Measurements from ENCODE around the gene MCFD2.

MCFD2 gene

GRCh38 chr2:46952171-46952570 lies 36.6 kb upstream of the MCFD2 start:
- H3K27me3 ChIP-seq (ENCODE audit: insufficient read depth, poor library complexity, severe bottlenecking): no peaks in the 10 kb centered on the region
- TF ChIP-seq GABPA (IDR thresholded peaks at IDR 0.05; ENCODE audit: low read depth) (no peak), SPI1 (IDR thresholded peaks at IDR 0.05; ENCODE audit: borderline replicate concordance, low read depth) (no peak), CTCF (IDR thresholded peaks at IDR 0.05; ENCODE audit: insufficient read depth, low read length) (no peak), POLR2AphosphoS5 (IDR thresholded peaks at IDR 0.05; ENCODE audit: low read depth) (no peak), REST (IDR thresholded peaks at IDR 0.05; ENCODE audit: insufficient replicate concordance, low read depth) (no peak)
- H3K27ac ChIP-seq (replicated peaks): no peak overlapping the region
- no peak overlapping the region for H3K4me3 ChIP-seq (replicated peaks; ENCODE audit: insufficient read depth, low read length)
- DNase-seq (ENCODE audit: low read depth in 1 of 2, low spot score in 1 of 2): no peak

GRCh38 chr2:46951290-46952064 lies 35.9 kb upstream of the MCFD2 start:
- H3K27me3 ChIP-seq (ENCODE audit: insufficient read depth, poor library complexity, severe bottlenecking): no peaks in the 10 kb centered on the region

GRCh38 chr2:46950314-46950713 lies 34.7 kb upstream of the MCFD2 start:
- no peak overlapping the region for H3K27ac ChIP-seq (replicated peaks)
- DNase-seq (ENCODE audit: low read depth in 1 of 2, low spot score in 1 of 2): no peak
- H3K4me3 ChIP-seq (replicated peaks; ENCODE audit: insufficient read depth, low read length): no peak overlapping the region
- H3K27me3 ChIP-seq (ENCODE audit: insufficient read depth, poor library complexity, severe bottlenecking): no peaks in the 10 kb centered on the region
- no peak for TF ChIP-seq GABPA (IDR thresholded peaks at IDR 0.05; ENCODE audit: low read depth)
- TF ChIP-seq POLR2AphosphoS5 (IDR thresholded peaks at IDR 0.05; ENCODE audit: low read depth): no peak
- no peak for TF ChIP-seq CTCF (IDR thresholded peaks at IDR 0.05; ENCODE audit: insufficient read depth, low read length)
- TF ChIP-seq REST (IDR thresholded peaks at IDR 0.05; ENCODE audit: insufficient replicate concordance, low read depth): no peak
- no peak for TF ChIP-seq SPI1 (IDR thresholded peaks at IDR 0.05; ENCODE audit: borderline replicate concordance, low read depth)

More at GRCh38 chr2:46951290-46952064, 35.9 kb upstream of the MCFD2 start:
- H3K4me3 ChIP-seq (replicated peaks; ENCODE audit: insufficient read depth, low read length): no peak overlapping the region
- TF ChIP-seq REST (IDR thresholded peaks at IDR 0.05; ENCODE audit: insufficient replicate concordance, low read depth): no peak
- TF ChIP-seq SPI1 (IDR thresholded peaks at IDR 0.05; ENCODE audit: borderline replicate concordance, low read depth): peak; percentile 62
- H3K27ac ChIP-seq (replicated peaks): peak overlapping the region; percentile 45
- DNase-seq (ENCODE audit: low read depth in 1 of 2, low spot score in 1 of 2): peak in 1 of 2 experiments; percentile 47

Measured in HL-60 (cell line).